Breast epithelium (tissue), 3 donors: ENCODE results near the gene SLC22A13.

Source experiments
- POLR2A ChIP-seq: fragments of 450-650 bp; IDR thresholded peaks from one replicate; pipeline ENCODE4 v1.6.1; 2016; ENCODE audit warnings: antibody characterized with exemption, mild to moderate bottlenecking, moderate library complexity
- POLR2AphosphoS5 ChIP-seq, 3 donors: sonication (generic); formaldehyde crosslinking; IDR thresholded peaks; one replicate each; pipeline ENCODE4 v1.6.1; 2017; ENCODE audit warnings: antibody characterized with exemption in 3 of 3
- TF ChIP-seq, protein P1 (sequence below), 3 donors: fragments of 450-650 bp; IDR thresholded peaks; one replicate each; pipeline ENCODE4 v1.5.1; 2016 to 2017; ENCODE audit warnings: antibody characterized with exemption in 3 of 3, mild to moderate bottlenecking in 3 of 3, moderate library complexity in 3 of 3

DNA sequence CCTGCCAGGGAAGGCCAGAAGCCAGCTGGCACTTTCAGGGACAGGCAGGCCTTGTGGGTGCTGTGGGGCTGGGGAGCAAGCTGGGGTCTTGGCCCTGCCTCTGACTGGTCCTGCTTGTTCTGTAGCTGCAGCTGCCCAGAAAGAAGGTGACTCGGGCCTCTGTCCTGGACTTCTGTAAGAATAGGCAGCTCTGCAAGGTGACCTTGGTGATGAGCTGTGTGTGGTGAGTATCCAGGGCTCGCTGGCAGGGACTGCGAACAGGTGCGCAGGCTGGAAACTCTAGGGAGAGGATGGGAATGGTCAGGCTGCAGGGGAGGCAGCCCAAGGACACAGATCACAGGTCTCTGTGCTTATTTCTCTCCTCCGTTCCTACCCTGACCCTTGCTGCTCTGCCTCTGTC lies 47.7 kb downstream of the SLC22A13 start:
- TF ChIP-seq, protein P1, sequence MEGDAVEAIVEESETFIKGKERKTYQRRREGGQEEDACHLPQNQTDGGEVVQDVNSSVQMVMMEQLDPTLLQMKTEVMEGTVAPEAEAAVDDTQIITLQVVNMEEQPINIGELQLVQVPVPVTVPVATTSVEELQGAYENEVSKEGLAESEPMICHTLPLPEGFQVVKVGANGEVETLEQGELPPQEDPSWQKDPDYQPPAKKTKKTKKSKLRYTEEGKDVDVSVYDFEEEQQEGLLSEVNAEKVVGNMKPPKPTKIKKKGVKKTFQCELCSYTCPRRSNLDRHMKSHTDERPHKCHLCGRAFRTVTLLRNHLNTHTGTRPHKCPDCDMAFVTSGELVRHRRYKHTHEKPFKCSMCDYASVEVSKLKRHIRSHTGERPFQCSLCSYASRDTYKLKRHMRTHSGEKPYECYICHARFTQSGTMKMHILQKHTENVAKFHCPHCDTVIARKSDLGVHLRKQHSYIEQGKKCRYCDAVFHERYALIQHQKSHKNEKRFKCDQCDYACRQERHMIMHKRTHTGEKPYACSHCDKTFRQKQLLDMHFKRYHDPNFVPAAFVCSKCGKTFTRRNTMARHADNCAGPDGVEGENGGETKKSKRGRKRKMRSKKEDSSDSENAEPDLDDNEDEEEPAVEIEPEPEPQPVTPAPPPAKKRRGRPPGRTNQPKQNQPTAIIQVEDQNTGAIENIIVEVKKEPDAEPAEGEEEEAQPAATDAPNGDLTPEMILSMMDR (IDR thresholded peaks at IDR 0.05), result no peak
- TF ChIP-seq POLR2A (no peak), POLR2AphosphoS5 (IDR thresholded peaks at IDR 0.05) (no peak)
